Colonic mucosa (tissue), 4 donors: ENCODE data around the gene NR3C2. TPM values are rescaled to one million over a fixed set of nuclear protein-coding genes. Genes with fewer than 3 reads are reported as not detected.
A peak's percentile ranks its signal among the peaks of the same experiment; 100 is the strongest.

Source experiments
- DNase-seq: peaks from one replicate; pipeline ENCODE4 v3.0.0-alpha.2; 2020
- H3K27ac ChIP-seq: fragments of 200-600 bp; one replicate; pipeline ENCODE4 v1.8.0; 2021
- H3K27me3 ChIP-seq: fragments of 200-600 bp; one replicate; pipeline ENCODE4 v1.8.0; 2021
- H3K36me3 ChIP-seq: fragments of 200-600 bp; one replicate; pipeline ENCODE4 v1.8.0; 2021
- H3K4me1 ChIP-seq: fragments of 200-600 bp; one replicate; pipeline ENCODE4 v1.8.0; 2021; ENCODE audit warnings: mild to moderate bottlenecking
- H3K4me3 ChIP-seq: fragments of 200-600 bp; one replicate; pipeline ENCODE4 v1.8.0; 2021
- H3K9ac ChIP-seq, 2 donors: one replicate each; pipeline ENCODE4 v1.7.0; 2013; ENCODE audit warnings: control low read depth in 2 of 2, low read depth in 2 of 2, low read length in 2 of 2
- H3K9me3 ChIP-seq: fragments of 200-600 bp; one replicate; pipeline ENCODE4 v1.8.0; 2021
- intact Hi-C: fragments of 100-400 bp; cut with DNase I; formaldehyde crosslinking; loops from one replicate; pipeline ENCODE4 v1.14.1; 2022
- total RNA-seq, 2 donors: library from RNA; stranded (reverse); fragmentation: NEBNext Ultra II Directional in 1 of 2; extraction: Animal tissue kit (Norgen Biotek cat#: 25700) in 1 of 2; gene quantifications; one replicate each; pipeline ENCODE4 v1.2.1, GENCODE V29; 2021
- TF ChIP-seq, protein P1 (sequence below): fragments of 200-600 bp; IDR thresholded peaks from one replicate; pipeline ENCODE4 v1.8.0; 2022; ENCODE audit warnings: antibody characterized with exemption, mild to moderate bottlenecking
- donor health status: healthy.
- donor health status: DM: no; HTN: no; CAD: no.
- donor health status: DM: no; HTN: no; CAD: no.

The NR3C2 gene
- total RNA-seq, 2 donors from 2014 or later: 74.8 to 96.0 TPM

DNA sequence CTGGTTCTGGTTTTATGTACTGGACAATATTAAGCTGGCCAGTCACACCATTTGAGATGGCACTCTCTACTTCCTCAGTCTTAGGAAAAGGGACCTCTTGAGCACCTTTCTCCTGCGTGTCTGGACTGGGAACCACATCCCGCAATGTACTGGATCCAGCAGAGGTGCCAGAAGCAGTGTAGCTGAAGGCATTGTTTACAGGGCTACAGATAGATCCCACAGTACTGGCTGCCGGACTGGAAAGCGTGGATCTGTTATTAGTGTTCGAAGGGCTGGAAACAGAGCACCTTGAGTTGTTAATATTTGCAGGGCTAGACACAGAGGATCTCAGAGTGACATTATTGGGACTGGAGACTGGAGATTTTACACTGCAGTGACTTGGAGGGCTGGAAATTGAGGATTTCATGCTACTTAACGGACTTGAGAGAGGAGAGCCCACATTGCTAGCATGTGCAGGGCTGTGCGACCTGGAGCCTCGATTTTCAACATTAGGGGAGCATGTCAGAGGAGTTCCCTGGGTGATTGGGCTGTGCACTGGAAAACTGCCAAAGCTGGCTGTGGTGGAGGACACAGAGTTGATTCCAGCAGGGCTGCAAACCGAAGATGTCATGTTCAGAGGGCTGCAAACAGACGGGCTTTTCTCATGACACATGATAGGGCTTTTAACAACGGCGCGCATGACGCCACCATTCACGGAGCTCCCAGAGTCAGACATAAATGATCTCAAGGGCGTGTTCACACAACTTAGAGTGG, 6.4 kb downstream of the NR3C2 start:
- H3K36me3 ChIP-seq: no peaks in the 10 kb centered on the region
- TF ChIP-seq, protein P1, sequence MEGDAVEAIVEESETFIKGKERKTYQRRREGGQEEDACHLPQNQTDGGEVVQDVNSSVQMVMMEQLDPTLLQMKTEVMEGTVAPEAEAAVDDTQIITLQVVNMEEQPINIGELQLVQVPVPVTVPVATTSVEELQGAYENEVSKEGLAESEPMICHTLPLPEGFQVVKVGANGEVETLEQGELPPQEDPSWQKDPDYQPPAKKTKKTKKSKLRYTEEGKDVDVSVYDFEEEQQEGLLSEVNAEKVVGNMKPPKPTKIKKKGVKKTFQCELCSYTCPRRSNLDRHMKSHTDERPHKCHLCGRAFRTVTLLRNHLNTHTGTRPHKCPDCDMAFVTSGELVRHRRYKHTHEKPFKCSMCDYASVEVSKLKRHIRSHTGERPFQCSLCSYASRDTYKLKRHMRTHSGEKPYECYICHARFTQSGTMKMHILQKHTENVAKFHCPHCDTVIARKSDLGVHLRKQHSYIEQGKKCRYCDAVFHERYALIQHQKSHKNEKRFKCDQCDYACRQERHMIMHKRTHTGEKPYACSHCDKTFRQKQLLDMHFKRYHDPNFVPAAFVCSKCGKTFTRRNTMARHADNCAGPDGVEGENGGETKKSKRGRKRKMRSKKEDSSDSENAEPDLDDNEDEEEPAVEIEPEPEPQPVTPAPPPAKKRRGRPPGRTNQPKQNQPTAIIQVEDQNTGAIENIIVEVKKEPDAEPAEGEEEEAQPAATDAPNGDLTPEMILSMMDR: no peak
- no peaks in the 10 kb centered on the region for H3K9me3 ChIP-seq
- peak overlapping the region; percentile 53 for H3K27ac ChIP-seq
- DNase-seq: peak; percentile 40
- H3K4me3 ChIP-seq: no peak overlapping the region
- intact Hi-C loops: no loop called here
- no peaks in the 10 kb centered on the region for H3K27me3 ChIP-seq
- no peaks in the 10 kb centered on the region for H3K4me1 ChIP-seq
- peak overlapping the region in 1 of 2 donors; percentile 41 for H3K9ac ChIP-seq

DNA sequence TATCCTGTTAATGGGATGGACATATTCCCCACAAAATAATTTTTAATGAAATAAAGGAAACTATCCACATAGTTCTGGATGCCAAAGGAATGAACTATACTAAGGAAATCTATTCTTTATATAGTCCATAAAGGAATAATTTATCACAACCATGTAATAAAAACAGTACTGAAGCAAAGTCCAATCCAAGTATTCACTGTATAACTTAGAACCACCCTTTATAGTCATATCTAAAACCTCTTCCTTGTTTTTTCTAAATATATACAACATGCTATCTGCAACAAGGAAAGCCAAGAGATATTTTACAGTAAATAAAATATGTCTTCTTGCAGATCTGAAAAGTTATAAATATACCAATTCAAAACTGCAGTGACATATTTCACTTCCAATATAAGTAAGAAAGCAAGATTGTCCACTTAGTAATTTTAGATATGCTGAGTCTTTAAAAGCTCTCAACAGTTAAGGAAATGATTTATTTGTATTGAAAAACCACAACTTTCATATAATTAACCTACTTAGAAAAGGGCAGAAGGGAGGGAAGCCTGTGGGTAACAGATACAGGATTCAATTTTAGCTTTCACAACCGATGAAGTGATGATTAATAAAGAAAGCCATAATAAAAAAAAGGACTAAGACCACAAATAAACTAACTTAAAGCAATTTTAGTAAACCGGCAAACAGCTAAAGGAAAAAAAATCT, 8.0 kb downstream of the NR3C2 start:
- H3K27ac ChIP-seq: peak overlapping the region; percentile 64
- TF ChIP-seq, protein P1: no peak
- no peak overlapping the region for H3K4me3 ChIP-seq
- H3K27me3 ChIP-seq: no peaks in the 10 kb centered on the region
- intact Hi-C loops: no loop called here
- no peaks in the 10 kb centered on the region for H3K9me3 ChIP-seq
- DNase-seq: no peak
- no peaks in the 10 kb centered on the region for H3K4me1 ChIP-seq
- no peaks in the 10 kb centered on the region for H3K36me3 ChIP-seq
- peak overlapping the region in 1 of 2 donors; percentile 36 for H3K9ac ChIP-seq

DNA sequence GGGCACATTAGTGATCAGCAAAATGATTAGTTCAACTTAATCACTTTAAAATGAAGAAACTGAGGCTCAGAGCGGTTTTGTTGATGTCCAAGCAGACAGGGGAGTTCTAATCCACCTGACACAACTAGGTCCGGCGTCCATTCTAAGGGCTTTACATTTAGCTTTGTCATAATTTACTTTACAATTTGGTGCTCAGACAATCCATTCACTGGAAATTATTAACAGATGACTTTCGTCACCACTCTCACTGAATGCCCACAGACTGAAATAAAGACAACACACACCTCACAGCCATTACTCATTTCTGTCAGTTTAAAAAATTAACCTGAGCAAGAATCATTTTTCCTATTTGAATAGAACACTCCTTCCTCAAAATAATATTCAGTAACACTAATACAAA, 10.8 kb downstream of the NR3C2 start:
- intact Hi-C loops: no loop called here
- Histone ChIP-seq H3K36me3 (no peaks in the 10 kb centered on the region), H3K27me3 (no peaks in the 10 kb centered on the region), H3K4me1 (no peaks in the 10 kb centered on the region), H3K4me3 (no peak overlapping the region), H3K9ac (peak overlapping the region in 1 of 2 donors; percentile 72), H3K27ac (peak overlapping the region; percentile 50), H3K9me3 (no peaks in the 10 kb centered on the region)
- TF ChIP-seq, protein P1: no peak
- peak; percentile 29 for DNase-seq

DNA sequence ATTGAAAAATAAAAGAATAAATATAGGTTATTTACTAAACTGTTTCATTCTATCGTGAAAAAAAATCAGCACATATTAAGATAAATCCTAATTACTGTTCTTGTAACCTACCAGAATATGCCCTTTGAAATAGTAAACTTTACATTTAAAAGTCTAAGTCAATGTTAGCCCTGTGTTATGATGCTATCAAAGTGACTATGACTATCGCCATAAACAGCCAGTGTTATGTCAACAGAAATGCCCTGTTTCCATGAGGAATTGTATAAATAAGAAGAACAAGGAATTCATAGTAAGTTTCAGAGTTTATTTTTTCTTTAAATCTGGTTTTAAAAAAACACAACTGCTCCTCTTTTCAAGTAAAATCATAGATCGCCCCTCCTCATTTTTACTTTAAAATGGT, 11.4 kb downstream of the NR3C2 start:
- DNase-seq: no peak
- intact Hi-C loops: no loop called here

DNA sequence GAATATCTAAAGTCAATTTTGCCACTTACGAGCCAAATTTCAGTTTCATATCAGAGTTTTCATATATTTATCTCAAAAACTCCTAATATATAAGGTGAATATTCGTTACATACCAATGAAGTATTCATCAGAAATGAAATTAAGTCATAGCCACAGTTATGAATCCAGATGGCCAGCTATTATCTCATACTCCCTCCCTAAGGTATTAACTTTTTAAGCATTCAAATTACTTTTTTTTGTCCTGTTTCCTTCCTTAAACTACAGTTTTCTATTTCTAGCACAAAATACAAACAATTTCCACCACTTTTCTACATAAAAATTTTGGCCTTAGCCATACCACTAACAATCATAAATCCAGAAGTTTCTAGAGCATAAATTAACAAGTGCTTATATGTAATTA, 13.0 kb downstream of the NR3C2 start:
- H3K27ac ChIP-seq: no peak overlapping the region
- TF ChIP-seq, protein P1: no peak
- no peak overlapping the region for H3K4me3 ChIP-seq
- H3K9me3 ChIP-seq: no peaks in the 10 kb centered on the region
- intact Hi-C loops: no loop called here
- no peaks in the 10 kb centered on the region for H3K27me3 ChIP-seq
- H3K9ac ChIP-seq: no peak overlapping the region
- DNase-seq: no peak
- H3K4me1 ChIP-seq: no peaks in the 10 kb centered on the region
- no peaks in the 10 kb centered on the region for H3K36me3 ChIP-seq

More for the DNA sequence above, 11.4 kb downstream of the NR3C2 start:
- TF ChIP-seq, protein P1: no peak
- Histone ChIP-seq H3K9me3 (no peaks in the 10 kb centered on the region), H3K4me1 (no peaks in the 10 kb centered on the region), H3K36me3 (no peaks in the 10 kb centered on the region), H3K27ac (peak overlapping the region; percentile 50), H3K27me3 (no peaks in the 10 kb centered on the region), H3K9ac (peak overlapping the region in 1 of 2 donors; percentile 72), H3K4me3 (no peak overlapping the region)
